Chondrocyte (in vitro differentiated cells): ENCODE results near the gene WNT11. TPM values are rescaled to one million over a fixed set of nuclear protein-coding genes. Genes with fewer than 3 reads are reported as not detected.
"Not testable (repeated sequence)": the region's sequence is repeated elsewhere in the genome, so short reads cannot be mapped to it uniquely, and the experiment has no call there.

Experiments
- DNase-seq: peaks from one replicate; pipeline ENCODE4 v3.0.0; 2021; ENCODE audit warnings: mixed read lengths, low spot score
- H3K27ac Mint-ChIP-seq: one replicate; pipeline ENCODE4 v1.8.0; 2021; ENCODE audit warnings: mild to moderate bottlenecking, moderate library complexity, mixed read lengths; ENCODE audit not compliant: unreplicated experiment
- H3K27me3 Mint-ChIP-seq: 2 replicates; pipeline ENCODE4 v1.8.0; 2021; ENCODE audit warnings: low read depth, mixed read lengths
- H3K36me3 Mint-ChIP-seq: 2 replicates; pipeline ENCODE4 v1.8.0; 2021; ENCODE audit warnings: low read depth, mixed read lengths
- H3K4me1 Mint-ChIP-seq: 2 replicates; pipeline ENCODE4 v1.8.0; 2021; ENCODE audit warnings: low read depth, mild to moderate bottlenecking, mixed read lengths
- H3K4me3 Mint-ChIP-seq: one replicate; pipeline ENCODE4 v1.8.0; 2021; ENCODE audit warnings: mild to moderate bottlenecking, moderate library complexity, mixed read lengths; ENCODE audit not compliant: unreplicated experiment
- H3K9me3 Mint-ChIP-seq: 2 replicates; pipeline ENCODE4 v1.8.0; 2021; ENCODE audit warnings: low read depth, mixed read lengths
- total RNA-seq: library from RNA; stranded (reverse); gene quantifications from 3 replicates; pipeline ENCODE4 v1.2.1, GENCODE V29; 2021
- TF ChIP-seq, protein P1 (sequence below): fragments of 200-600 bp; sonication (generic); IDR thresholded peaks from 2 replicates; pipeline ENCODE4 v1.5.0; 2021; ENCODE audit warnings: antibody characterized with exemption, mild to moderate bottlenecking, moderate library complexity

WNT11 gene
- total RNA-seq, 1 donor from 2014 or later = 24.5 TPM

DNA sequence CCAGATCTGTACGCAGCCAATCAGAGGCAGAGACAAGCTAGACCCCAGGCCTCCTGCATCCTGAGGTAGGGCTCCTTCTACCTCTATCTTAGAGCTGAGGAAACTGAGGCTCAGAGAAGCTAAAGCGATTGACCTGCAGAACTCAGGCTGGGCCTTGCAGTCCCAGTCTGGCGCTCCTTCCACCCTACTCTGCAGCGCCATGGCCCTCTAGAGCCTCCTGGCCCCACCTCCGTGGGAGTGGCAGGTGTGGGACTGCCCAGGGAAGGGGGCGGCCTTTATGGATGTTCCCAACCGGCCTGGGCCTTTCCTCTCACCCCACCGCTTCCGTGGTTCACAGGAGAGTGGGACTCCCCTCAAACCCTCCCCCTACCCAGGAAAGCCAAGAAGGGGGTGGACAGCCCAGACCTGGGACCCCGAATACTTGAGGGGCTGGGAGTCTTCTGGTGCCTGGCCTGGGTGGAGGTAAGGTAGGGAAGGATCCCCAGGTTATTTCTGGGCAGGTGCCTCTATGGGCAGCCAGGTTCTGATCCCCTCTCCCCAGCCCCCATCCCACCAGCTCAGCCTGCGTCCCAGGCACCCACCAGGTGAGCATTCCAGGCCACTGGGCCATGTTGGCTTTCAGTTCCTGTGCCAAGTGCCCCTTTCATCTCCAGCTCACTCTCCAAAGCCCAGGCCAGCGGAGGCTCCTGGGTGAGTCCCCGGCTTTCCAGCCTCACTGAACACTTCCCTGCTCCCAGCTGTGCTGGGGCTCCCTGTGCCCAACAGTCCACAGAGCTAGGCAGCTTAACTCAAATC is 3.0 kb downstream of the WNT11 start:
- TF ChIP-seq, protein P1, sequence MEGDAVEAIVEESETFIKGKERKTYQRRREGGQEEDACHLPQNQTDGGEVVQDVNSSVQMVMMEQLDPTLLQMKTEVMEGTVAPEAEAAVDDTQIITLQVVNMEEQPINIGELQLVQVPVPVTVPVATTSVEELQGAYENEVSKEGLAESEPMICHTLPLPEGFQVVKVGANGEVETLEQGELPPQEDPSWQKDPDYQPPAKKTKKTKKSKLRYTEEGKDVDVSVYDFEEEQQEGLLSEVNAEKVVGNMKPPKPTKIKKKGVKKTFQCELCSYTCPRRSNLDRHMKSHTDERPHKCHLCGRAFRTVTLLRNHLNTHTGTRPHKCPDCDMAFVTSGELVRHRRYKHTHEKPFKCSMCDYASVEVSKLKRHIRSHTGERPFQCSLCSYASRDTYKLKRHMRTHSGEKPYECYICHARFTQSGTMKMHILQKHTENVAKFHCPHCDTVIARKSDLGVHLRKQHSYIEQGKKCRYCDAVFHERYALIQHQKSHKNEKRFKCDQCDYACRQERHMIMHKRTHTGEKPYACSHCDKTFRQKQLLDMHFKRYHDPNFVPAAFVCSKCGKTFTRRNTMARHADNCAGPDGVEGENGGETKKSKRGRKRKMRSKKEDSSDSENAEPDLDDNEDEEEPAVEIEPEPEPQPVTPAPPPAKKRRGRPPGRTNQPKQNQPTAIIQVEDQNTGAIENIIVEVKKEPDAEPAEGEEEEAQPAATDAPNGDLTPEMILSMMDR = no peak
- Mint-ChIP-seq H3K36me3 (peaks cover 2% of the 10 kb centered on the region), H3K9me3 (no peaks in the 10 kb centered on the region), H3K27me3 (no peaks in the 10 kb centered on the region), H3K4me3 (no peak overlapping the region), H3K27ac (no peak overlapping the region), H3K4me1 (peaks cover 28% of the 10 kb centered on the region)
- no peak for DNase-seq

DNA sequence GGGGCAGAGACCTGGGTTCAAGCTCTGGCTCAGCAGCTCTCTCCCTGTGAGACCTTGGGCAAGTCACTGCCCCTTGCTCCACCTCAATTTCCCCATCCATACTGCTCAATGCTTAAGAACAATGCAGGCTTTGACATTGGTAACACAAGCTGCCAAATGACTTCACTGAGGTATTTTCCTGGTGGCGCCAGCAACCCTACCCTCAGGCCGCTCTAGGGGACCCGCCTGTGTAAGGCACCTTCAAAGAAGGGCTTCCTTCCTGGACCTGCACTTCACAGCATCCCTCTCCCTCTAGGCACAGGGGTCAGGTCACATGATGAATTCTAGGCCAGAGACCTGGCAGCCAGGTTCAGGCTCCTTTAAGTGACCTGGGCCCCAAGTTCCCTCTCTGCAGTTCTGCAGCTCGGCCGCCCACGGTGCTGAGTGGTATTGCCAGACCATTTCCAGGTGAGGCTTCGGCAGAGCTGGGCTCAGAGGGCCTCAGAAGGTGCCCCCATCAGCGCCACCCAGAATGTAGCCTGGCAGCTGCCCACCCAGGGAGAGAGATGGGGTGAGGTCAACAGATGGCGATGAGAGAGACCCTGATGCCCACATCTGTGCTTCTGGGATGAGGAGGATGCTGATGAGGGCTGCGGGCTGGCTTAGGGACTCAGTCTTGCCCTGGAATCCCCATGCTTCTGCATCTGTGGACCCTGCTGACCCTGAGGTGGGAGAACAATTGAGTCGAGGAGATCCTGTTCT is 4.5 kb downstream of the WNT11 start:
- DNase-seq = no peak
- peaks cover 2% of the 10 kb centered on the region for H3K36me3 Mint-ChIP-seq
- H3K4me3 Mint-ChIP-seq = no peak overlapping the region
- no peaks in the 10 kb centered on the region for H3K27me3 Mint-ChIP-seq
- no peak overlapping the region for H3K27ac Mint-ChIP-seq
- no peaks in the 10 kb centered on the region for H3K9me3 Mint-ChIP-seq
- TF ChIP-seq, protein P1 = no peak
- peaks cover 18% of the 10 kb centered on the region for H3K4me1 Mint-ChIP-seq

DNA sequence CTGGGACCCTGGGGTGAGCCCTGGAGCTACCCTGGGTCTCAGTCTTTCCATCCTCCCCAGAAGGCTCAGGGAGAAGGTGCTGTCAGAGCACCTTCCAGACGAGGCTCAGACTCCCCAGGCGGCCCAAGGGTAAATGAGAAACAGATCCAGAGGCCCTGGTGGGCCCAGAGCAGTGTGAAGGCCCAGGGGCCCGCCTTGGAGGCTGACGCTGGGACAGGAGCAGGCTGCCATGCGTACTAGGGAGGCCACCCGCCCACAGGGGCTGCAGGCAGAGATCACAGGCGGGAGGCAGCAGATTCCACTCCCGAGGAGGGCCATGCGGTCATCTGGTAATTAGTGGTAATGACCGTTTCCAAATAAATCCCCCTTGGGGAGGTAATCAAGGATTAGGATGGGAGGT is 5.2 kb downstream of the WNT11 start:
- no peak for DNase-seq
- Mint-ChIP-seq H3K9me3 (no peaks in the 10 kb centered on the region), H3K27me3 (no peaks in the 10 kb centered on the region), H3K4me1 (peaks cover 14% of the 10 kb centered on the region), H3K36me3 (peaks cover 2% of the 10 kb centered on the region), H3K4me3 (no peak overlapping the region), H3K27ac (no peak overlapping the region)
- TF ChIP-seq, protein P1 = no peak

DNA sequence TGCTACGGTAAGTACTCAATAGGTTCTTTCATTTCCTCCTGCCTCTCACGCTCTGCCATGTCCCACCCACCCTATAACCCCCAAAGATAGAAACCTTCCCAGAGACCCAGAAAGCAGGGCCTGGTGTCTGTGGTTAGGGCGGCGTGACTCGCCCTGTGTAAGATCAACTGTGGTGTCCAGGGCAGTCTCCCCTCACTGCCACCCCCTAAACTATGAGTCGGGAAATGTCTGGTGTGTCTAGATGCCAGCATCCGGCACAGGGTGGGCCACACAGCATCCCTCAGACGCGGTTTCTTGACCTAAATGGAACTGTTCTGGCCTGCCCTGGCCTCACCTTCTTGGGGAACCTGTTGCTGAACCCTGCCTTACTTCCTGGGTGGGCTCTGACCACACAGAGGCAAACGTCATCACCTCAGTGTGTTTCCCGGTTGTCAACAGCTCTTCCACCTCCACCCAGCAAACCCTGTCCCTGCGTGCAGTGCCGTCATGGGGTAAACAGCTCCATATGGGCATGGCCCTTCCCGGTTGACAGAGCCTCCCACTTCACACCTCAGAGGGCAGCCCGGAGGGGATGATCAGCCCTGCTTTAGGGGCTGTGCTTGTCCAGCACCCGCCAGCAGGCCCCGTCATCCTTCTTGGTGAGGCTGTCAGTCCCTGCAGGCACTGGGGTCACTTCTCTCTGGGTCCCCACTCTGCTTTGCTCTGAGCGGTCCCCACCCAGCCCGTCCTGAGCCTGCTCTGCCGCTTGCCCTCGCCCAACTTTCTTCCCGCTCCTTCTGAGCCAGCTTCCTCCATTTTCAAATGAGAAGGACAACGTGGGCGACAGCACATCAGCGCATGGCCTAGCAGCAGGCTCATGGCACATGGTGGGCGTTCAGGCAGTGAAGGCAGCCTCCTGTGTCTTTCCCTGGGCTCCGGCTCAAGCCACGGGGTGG is 6.0 kb downstream of the WNT11 start:
- H3K36me3 Mint-ChIP-seq = peaks cover 3% of the 10 kb centered on the region
- H3K4me3 Mint-ChIP-seq = no peak overlapping the region
- H3K9me3 Mint-ChIP-seq = no peaks in the 10 kb centered on the region
- no peaks in the 10 kb centered on the region for H3K27me3 Mint-ChIP-seq
- DNase-seq = no peak
- TF ChIP-seq, protein P1 = no peak
- H3K4me1 Mint-ChIP-seq = peaks cover 6% of the 10 kb centered on the region
- no peak overlapping the region for H3K27ac Mint-ChIP-seq

DNA sequence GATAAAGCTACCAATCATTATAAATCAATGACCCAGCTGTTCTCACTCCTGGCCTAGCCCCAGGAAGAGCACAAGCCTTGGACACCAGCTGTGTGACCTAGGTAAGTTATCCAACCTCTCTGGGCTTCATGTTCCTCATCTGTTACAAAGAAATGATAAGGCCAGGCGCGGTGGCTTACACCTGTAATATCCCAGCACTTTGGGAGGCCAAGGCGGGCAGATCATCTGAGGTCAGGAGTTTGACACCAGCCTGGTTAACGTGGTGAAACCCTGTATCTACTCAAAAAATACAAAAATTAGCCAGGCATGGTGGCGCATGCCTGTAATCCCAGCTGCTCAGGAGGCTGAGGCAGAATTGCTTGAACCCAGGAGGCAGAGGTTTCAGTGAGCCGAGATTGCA is 7.6 kb downstream of the WNT11 start:
- H3K4me3 Mint-ChIP-seq, H3K27me3 Mint-ChIP-seq, H3K27ac Mint-ChIP-seq, H3K36me3 Mint-ChIP-seq, DNase-seq, H3K9me3 Mint-ChIP-seq, H3K4me1 Mint-ChIP-seq: not testable (repeated sequence)
